ENCODE measurements around the gene NEUROD2.

Gene NEUROD2

GRCh38 chr17:39639043-39639442 is 31.3 kb upstream of the NEUROD2 start:
- no peaks in the 10 kb centered on the region for H3K36me3 Mint-ChIP-seq (ENCODE audit: low read depth)
- no peak overlapping the region for H3K27ac Mint-ChIP-seq
- peaks cover 91% of the 10 kb centered on the region for H3K4me1 Mint-ChIP-seq
- no peaks in the 10 kb centered on the region for H3K9me3 Mint-ChIP-seq
- DNase-seq, result no peak
- H3K4me3 Mint-ChIP-seq, result peak overlapping the region; percentile 8
- H3K27me3 Mint-ChIP-seq (ENCODE audit: low read depth, poor library complexity), result peaks cover 4% of the 10 kb centered on the region
- TF ChIP-seq CTCF (IDR thresholded peaks at IDR 0.05), result no peak

- peaks cover 91% of the 10 kb centered on the region for H3K4me1 Mint-ChIP-seq
Observed at GRCh38 chr17:39638317-39638716, 30.6 kb upstream of the NEUROD2 start.

GRCh38 chr17:39636927-39637736 is 29.4 kb upstream of the NEUROD2 start, which contains the start of gene STARD3:
TSS of gene STARD3 (plus strand) at chr17:39637144. CDS start at chr17:39653532, 16,388 bp downstream.
- no peak for TF ChIP-seq CTCF (IDR thresholded peaks at IDR 0.05)
- Mint-ChIP-seq H3K4me1 (peaks cover 91% of the 10 kb centered on the region), H3K27ac (peak within 1 kb of the TSS; percentile 20), H3K36me3 (ENCODE audit: low read depth) (no peaks in the 10 kb centered on the region), H3K9me3 (no peaks in the 10 kb centered on the region), H3K27me3 (ENCODE audit: low read depth, poor library complexity) (peaks cover 7% of the 10 kb centered on the region), H3K4me3 (peak within 1 kb of the TSS; percentile 91)
- DNase-seq, result peak; percentile 95

More at GRCh38 chr17:39638317-39638716, 30.6 kb upstream of the NEUROD2 start:
- H3K9me3 Mint-ChIP-seq, result no peaks in the 10 kb centered on the region
- H3K27me3 Mint-ChIP-seq (ENCODE audit: low read depth, poor library complexity), result peaks cover 4% of the 10 kb centered on the region
- no peak overlapping the region for H3K27ac Mint-ChIP-seq
- DNase-seq, result no peak
- no peak for TF ChIP-seq CTCF (IDR thresholded peaks at IDR 0.05)
- H3K36me3 Mint-ChIP-seq (ENCODE audit: low read depth), result no peaks in the 10 kb centered on the region
- H3K4me3 Mint-ChIP-seq, result peak overlapping the region; percentile 91

GRCh38 chr17:39636587-39636926 is 28.8 kb upstream of the NEUROD2 start:
- no peaks in the 10 kb centered on the region for H3K9me3 Mint-ChIP-seq
- H3K4me3 Mint-ChIP-seq, result peak overlapping the region; percentile 91
- peak overlapping the region; percentile 20 for H3K27ac Mint-ChIP-seq
- no peak for TF ChIP-seq CTCF (IDR thresholded peaks at IDR 0.05)
- H3K4me1 Mint-ChIP-seq, result peaks cover 91% of the 10 kb centered on the region
- no peak for DNase-seq
- no peaks in the 10 kb centered on the region for H3K36me3 Mint-ChIP-seq (ENCODE audit: low read depth)
- H3K27me3 Mint-ChIP-seq (ENCODE audit: low read depth, poor library complexity), result peaks cover 9% of the 10 kb centered on the region

GRCh38 chr17:39635614-39636176 is 28.0 kb upstream of the NEUROD2 start:
- no peak for DNase-seq
- no peak overlapping the region for H3K27ac Mint-ChIP-seq
- H3K27me3 Mint-ChIP-seq (ENCODE audit: low read depth, poor library complexity), result peaks cover 16% of the 10 kb centered on the region
- H3K4me1 Mint-ChIP-seq, result peaks cover 91% of the 10 kb centered on the region
- H3K4me3 Mint-ChIP-seq, result peak overlapping the region; percentile 32
- no peaks in the 10 kb centered on the region for H3K9me3 Mint-ChIP-seq
- no peaks in the 10 kb centered on the region for H3K36me3 Mint-ChIP-seq (ENCODE audit: low read depth)
- TF ChIP-seq CTCF (IDR thresholded peaks at IDR 0.05), result no peak

Data from nephron progenitor cell (in vitro differentiated cells).